GM12872 (cell line): ENCODE measurements around the gene LHFPL4.

ENCODE experiments used
- TF ChIP-seq, protein P1 (sequence below): IDR thresholded peaks from 3 replicates; pipeline ENCODE4 v1.5.1; 2011; ENCODE audit warnings: low read depth, mild to moderate bottlenecking, low read length, moderate library complexity; ENCODE audit not compliant: insufficient read depth

The LHFPL4 gene

DNA sequence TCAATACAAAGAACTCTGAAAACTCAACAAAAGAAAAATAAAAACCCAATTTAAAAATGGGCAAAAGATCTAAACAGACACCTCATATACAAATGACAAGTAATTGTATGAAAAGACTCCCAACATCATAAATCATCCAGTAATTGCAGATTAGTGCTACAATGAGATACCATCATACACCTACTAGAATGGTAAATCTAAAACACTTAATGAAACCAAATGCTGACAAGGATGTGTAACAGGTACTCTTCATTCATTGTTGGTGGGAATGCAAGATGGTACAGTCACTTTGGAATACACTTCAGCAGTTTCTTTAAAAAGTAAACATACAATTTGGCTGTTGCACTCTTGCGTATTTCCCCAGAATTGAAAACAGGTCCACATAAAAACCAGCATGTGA, 68.4 kb downstream of the LHFPL4 start:
- TF ChIP-seq, protein P1, sequence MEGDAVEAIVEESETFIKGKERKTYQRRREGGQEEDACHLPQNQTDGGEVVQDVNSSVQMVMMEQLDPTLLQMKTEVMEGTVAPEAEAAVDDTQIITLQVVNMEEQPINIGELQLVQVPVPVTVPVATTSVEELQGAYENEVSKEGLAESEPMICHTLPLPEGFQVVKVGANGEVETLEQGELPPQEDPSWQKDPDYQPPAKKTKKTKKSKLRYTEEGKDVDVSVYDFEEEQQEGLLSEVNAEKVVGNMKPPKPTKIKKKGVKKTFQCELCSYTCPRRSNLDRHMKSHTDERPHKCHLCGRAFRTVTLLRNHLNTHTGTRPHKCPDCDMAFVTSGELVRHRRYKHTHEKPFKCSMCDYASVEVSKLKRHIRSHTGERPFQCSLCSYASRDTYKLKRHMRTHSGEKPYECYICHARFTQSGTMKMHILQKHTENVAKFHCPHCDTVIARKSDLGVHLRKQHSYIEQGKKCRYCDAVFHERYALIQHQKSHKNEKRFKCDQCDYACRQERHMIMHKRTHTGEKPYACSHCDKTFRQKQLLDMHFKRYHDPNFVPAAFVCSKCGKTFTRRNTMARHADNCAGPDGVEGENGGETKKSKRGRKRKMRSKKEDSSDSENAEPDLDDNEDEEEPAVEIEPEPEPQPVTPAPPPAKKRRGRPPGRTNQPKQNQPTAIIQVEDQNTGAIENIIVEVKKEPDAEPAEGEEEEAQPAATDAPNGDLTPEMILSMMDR = no peak

DNA sequence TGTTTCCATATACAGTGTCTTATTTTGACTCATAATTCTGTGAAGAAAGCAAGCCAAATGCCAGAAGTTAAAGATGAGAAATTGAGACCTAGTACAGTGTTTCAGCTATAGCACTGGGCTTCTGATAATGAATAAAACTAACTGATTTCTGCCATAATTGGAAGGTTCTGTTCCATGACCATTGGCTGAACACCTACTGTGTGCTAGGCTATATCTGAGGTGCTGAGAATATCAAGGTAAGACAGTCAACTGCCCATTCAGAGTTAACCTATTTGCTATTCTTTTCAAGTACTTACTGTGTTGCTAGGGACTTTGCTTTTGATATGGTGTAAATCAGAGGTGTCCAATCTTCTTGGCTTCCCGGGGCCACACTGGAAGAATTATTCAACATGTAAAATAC, 73.4 kb downstream of the LHFPL4 start:
- TF ChIP-seq, protein P1 = no peak

DNA sequence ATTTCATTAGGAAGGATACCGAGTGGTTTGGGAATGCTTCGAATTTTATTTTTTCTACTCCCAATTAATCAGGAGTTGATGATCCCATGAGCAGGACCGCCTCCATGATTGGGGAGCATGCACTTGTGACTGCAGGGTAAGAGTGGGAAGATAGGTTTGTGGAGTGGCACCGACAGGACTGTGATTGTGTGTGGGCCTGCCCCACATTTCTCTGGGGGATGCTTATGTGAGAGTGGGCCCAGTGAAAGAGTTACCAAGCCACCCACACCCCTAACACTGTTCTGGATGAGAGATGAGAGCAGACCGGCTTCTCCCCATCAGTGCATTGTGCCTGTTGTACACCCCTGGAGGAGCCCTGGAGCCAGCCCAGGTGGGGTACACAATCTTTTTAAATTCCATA, 76.7 kb downstream of the LHFPL4 start:
- TF ChIP-seq, protein P1 = no peak

DNA sequence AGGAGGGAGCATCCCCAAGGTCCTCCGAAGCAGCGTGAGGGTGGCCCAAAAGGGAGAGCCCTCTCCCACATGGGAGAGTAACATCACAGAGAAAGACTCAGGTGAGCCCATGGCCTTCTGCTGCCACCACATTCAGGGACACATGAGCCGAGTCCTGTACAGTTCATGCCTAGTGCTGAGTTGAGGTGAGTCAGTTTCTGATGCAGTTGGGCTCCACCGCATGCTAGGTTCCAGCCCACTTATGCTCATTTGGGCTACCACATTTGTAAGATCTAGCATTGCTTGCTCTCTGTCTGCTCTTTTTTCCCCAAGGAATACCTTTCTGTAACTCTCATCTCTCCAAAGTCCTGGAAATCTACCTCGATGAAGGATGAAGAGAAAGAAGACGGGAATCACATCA, 79.1 kb downstream of the LHFPL4 start:
- TF ChIP-seq, protein P1 = no peak

DNA sequence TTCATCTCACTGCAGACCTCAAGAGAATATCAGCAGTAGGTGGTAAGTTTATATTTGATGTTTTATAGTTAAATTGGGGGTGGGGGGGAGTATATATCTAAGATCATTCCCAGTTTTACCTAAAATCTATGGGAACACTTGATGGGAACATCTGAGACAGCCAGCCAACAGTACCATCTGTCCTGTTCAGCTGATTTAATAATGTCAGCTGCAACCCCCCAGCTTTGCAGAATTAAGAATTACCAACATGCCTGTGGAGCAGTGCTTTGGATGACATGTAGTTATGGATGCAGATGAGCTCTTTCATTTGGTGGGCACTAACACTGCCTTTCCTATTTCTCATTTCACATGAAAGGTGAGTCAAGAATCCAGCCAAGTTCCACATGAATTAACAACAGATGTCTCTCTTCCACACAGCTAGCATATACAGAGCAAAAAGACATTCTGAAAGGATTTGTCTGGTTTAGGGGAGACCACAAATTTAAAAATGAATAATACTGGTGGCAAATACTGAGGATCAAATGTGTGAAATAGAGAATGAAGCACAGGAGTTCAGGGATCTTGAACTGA, 80.0 kb downstream of the LHFPL4 start:
- TF ChIP-seq, protein P1 = no peak

DNA sequence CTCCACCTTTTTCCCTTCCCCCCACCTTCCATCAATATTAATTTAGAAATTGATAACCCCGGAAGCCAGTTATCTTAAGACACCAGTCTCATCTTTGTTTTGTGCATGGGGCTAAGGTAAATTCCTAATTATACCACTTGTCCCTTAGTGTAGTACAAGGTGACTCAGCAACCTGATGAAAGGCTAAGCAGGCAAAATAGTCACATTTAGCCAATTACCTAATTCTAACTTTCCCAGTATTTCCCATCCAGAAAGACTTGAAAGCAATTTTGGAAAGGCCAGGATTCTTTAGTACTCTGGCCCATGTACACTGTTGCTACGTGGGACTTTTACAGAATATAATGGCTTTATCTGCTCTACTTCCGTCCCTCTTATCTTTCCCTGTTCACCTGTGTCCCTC, 83.6 kb downstream of the LHFPL4 start:
- TF ChIP-seq, protein P1 = no peak

DNA sequence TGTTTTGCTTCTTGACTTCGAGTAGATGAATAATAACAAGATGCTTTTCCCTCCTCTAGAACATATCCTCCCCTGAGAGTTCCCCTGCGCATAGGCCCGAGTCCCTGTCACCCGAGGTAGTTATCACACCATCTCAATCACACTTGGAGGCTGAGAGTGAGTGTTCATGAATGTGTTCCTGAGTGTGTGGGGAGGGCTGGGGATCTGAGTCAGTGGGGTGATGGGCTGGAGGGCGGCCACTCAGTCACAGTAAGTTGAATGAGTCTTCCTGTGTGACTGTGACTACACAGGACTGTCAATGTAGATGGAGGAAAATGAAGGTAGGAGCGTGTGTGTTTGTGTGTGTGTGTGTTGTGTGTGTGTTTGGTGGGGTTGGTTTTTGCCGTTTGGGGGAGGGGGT, 85.2 kb downstream of the LHFPL4 start:
- TF ChIP-seq, protein P1 = no peak
